Breast epithelium (tissue), 3 donors: ENCODE data around the gene STAT3.

Source experiments
- CTCF ChIP-seq, 3 donors: fragments of 450-650 bp; IDR thresholded peaks; one replicate each; pipeline ENCODE4 v1.5.1; 2016 to 2017; ENCODE audit warnings: antibody characterized with exemption in 3 of 3, mild to moderate bottlenecking in 3 of 3, moderate library complexity in 3 of 3
- POLR2A ChIP-seq: fragments of 450-650 bp; IDR thresholded peaks from one replicate; pipeline ENCODE4 v1.6.1; 2016; ENCODE audit warnings: antibody characterized with exemption, mild to moderate bottlenecking, moderate library complexity
- POLR2AphosphoS5 ChIP-seq, 3 donors: sonication (generic); formaldehyde crosslinking; IDR thresholded peaks; one replicate each; pipeline ENCODE4 v1.6.1; 2017; ENCODE audit warnings: antibody characterized with exemption in 3 of 3

GRCh38 chr17:42272162-42272907, 115.9 kb downstream of the STAT3 start:
- TF ChIP-seq CTCF (IDR thresholded peaks at IDR 0.05) (no peak), POLR2A (no peak), POLR2AphosphoS5 (IDR thresholded peaks at IDR 0.05) (no peak)
